Fibroblast of villous mesenchyme (primary cell): ENCODE data around the gene ITGB2. TPM values are rescaled to one million over a fixed set of nuclear protein-coding genes. Genes with fewer than 3 reads are reported as not detected.

Source experiments
- DNase-seq: peaks from one replicate; pipeline ENCODE4 v3.0.0-alpha.2; 2010; ENCODE audit warnings: low read depth
- H3K4me3 ChIP-seq: 2 replicates; pipeline ENCODE4 v1.5.1; 2011; ENCODE audit warnings: low read depth, mild to moderate bottlenecking, low read length
- CTCF ChIP-seq: IDR thresholded peaks from 2 replicates; pipeline ENCODE4 v1.5.1; 2012; ENCODE audit warnings: low read depth, mild to moderate bottlenecking, low read length; ENCODE audit not compliant: insufficient read depth
- total RNA-seq: library from RNA; depleted of rRNA; stranded (reverse); fragments of >200 nt; gene quantifications from 2 replicates; pipeline ENCODE4 v1.2.3, GENCODE V29; 2012

Gene ITGB2
- total RNA-seq, 1 donor = 0.43 TPM

GRCh38 chr21:44867999-44868700 lies 52.5 kb downstream of the ITGB2 start:
- TF ChIP-seq CTCF = no peak
- H3K4me3 ChIP-seq = no peak overlapping the region
- no peak for DNase-seq

GRCh38 chr21:44867464-44867863 lies 53.2 kb downstream of the ITGB2 start:
- no peak overlapping the region for H3K4me3 ChIP-seq
- DNase-seq = no peak
- no peak for TF ChIP-seq CTCF

GRCh38 chr21:44866780-44867179 lies 53.9 kb downstream of the ITGB2 start:
- peak; percentile 49 for DNase-seq
- no peak for TF ChIP-seq CTCF
- H3K4me3 ChIP-seq = no peak overlapping the region

- no peak for DNase-seq
- no peak for TF ChIP-seq CTCF
- no peak overlapping the region for H3K4me3 ChIP-seq
Observed at GRCh38 chr21:44865561-44866280, 55.0 kb downstream of the ITGB2 start.

DNA sequence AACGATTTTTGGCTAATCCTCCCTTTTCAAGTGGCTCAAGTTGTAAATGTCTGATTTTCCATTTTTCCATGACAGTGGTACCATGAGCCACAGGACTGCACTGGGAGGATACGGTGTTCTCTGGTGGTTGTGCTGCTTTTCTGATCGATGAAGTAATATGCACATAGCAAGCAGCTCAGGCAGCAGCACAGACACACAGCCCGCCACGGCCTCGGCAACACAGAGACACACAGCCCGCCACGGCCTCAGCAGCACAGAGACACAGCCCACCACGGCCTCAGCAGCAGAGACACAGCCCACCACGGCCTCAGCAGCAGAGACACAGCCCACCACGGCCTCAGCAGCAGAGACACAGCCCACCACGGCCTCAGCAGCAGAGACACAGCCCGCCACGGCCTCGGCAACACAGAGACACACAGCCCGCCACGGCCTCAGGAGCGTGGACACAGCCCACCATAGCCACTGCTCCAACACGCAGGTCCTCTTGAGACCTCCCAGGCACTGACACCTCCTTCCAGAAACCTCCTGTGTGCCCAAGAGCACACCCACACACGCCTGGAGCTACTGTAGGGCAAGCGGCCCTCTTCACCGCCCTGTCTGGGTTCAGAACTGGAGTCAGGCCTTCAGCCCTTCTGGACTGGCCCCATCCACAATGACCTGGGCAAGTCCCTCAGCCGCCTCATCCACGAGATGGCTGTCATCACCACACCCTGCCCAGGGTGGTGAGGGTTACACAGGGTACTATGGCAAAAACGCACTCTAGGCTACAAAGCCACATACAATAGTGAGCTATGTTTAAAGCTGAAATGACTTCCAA lies 57.6 kb downstream of the ITGB2 start:
- no peak for TF ChIP-seq CTCF
- no peak overlapping the region for H3K4me3 ChIP-seq
- DNase-seq = no peak

DNA sequence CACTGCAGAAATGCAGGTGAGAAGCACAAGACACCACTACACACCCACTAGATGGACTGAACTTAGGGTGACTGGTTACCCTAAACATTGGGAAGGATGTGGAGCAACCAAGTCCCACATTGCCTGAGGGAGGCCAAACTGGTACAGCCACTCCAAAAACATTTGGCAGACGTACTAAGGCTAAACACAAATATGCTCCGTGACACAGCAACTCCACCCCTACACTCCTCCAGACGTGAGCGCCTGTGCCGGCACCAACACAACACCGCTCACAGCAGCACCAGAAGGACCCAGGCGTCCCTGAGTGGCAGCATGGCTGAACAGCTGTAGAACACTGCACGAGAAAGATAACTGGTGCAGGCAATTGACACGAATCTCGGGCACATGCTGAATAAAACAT lies 61.9 kb downstream of the ITGB2 start:
- DNase-seq = no peak
- no peak overlapping the region for H3K4me3 ChIP-seq
- no peak for TF ChIP-seq CTCF
